ENCODE measurements around the gene HMX3.
"Not testable (repeated sequence)": the region's sequence is repeated elsewhere in the genome, so short reads cannot be mapped to it uniquely, and the experiment has no call there.

HMX3 gene

DNA sequence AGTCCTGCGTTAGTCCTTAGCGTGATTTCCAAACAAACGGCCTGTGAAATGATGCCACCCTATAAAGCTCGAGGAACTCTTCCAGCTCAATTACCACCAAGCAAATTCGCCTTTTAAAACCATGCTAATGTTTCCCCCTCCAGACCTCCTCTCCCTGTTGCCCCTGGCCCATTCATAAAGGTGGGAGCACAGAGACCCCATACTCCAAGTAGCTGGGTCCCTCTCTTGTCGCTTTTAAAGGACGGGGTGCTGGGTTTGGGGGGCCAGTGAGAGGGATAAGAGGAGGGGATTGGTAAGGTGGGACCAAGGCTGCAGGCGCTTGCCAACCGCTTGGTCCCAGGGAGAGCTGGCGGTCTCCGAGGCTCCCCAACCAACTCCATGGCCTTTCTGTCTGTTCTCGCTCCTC is 13.4 kb downstream of the HMX3 start:
- no peak for DNase-seq

DNA sequence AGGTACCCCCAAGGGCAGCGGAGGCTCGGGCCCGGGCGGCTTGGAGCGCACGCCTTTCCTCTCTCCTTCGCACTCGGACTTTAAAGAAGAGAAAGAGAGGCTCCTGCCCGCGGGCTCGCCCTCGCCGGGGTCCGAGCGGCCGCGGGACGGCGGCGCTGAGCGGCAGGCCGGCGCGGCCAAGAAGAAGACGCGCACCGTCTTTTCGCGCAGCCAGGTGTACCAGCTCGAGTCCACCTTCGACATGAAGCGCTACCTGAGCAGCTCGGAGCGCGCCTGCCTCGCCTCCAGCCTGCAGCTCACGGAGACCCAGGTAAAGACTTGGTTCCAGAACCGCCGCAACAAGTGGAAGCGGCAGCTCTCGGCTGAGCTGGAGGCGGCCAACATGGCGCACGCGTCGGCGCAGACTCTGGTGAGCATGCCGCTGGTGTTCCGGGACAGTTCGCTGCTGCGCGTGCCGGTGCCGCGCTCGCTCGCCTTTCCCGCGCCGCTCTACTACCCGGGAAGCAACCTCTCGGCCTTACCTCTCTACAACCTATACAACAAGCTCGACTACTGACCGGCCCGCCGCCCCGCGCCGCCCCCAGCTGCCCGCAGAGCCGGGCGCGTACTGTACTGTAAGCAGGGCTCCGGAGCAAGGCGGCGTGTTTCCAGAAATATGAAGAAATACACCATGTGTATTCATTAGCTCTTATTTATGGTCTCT is 13.9 kb downstream of the HMX3 start:
- DNase-seq = no peak

DNA sequence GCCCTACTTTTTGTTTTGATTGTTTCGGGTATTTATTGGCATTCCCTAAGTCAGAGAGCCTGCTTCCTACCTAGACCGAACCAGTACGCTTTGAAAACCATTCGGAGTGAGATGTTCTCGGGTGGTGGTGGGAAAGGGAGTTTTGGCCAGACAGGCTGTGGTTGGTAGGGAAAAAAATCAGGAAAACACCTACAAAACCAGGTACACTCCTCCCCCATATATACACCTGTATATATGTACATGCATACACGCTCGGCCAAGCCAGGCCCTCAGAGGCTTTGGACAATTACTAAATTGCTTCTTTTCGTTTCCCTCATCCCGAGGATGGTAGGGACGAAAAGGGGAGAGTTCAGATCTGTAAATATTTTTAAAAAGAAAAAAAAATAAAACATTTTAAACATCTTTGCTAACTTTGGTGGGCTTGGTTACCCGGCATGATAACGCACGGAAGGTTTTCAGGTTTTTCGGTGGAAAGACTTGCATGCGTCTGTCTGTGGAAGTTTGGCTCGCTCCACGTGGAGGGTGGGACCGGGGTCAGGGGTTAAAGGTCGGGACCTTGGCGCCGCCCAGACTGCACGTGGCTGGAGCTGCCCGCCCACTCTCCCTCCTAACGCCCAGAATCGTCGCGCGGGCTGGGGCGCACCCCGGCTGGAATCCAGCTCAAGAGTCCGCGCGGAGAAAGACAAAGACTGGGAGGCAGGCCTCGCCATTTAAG is 14.7 kb downstream of the HMX3 start:
- no peak for DNase-seq

DNA sequence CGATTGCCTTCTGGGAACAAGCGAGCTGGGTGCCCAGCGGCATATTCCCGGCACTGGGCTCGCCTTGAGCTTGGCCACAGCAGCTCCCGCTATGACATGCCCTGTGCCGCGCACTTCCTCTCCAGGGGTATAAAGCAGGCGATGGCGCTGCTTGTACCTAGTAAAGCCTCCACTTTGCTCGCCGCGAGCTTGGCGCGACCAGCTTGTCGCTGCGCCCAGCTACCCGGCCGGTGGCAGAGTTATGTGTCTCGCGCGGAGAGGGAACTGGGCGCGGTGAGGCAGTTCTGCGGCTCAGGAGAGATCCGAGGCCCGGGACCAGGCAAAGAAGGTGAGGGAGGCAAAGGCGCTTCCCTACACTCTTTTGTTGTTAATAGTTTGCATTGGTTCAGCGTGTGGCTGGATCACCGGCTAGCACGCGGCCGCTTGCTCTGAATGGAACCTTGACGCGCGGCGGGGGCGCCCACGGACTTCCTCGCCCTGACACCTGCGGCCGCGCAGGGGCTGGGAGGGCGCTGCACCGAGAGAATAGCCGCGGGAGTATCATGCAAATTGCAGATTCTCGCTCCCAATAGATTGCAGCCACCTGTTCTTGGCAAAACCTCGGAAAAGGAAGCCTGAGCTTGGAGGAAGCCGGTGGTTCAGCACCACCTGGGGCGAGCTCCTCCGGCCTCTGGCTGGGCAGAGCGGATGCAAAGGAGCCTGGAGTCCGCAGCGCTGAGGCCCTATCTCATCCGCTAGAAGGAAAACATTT is 15.4 kb downstream of the HMX3 start:
- DNase-seq = no peak

DNA sequence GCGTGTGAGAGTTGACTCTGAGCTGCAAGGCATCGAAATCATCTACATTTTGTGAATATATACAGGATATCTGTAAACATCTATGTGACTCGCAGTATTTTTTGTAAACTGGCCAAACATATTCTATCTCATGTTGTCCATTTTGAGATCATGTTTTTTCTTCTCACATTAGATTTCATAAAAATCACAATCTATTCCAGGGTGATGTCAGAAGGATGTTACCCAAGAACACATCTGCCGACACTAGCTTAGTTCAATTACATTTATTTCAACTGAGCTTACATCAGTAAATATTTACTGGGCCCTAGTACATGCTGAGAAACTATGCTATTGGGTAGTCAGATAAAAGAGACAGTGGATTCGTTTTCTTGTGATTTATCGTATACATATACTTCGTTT is 16.0 kb downstream of the HMX3 start:
- no peak for DNase-seq

DNA sequence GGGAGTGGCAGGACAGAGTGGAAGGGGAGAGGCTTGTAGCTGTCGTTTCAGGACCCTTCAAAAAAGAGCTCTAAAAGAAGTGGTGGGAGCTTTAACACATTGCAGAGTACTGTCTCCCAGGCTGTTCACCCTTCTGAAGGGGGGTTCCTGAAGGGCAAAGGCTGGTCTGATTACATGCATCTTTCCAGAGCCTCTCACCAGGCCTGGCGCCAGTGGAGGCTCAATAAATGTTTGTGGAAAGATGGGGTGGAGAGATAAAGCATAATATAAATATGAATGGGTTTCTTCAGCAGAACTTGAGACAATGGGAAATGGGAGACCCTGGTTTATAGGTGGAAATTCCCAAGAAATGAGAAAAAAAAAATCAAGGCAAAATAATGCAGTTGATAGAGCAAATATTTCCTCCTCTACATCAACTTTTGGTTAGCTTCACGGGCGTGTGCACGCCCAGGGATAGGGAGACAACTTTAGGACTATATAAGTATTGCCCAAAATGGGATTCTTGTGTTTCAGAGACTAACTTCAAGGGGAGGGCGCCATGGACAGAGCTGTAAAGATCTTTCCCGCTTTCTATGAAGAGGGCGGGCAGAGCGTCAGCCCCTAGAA is 17.8 kb downstream of the HMX3 start:
- DNase-seq = no peak

DNA sequence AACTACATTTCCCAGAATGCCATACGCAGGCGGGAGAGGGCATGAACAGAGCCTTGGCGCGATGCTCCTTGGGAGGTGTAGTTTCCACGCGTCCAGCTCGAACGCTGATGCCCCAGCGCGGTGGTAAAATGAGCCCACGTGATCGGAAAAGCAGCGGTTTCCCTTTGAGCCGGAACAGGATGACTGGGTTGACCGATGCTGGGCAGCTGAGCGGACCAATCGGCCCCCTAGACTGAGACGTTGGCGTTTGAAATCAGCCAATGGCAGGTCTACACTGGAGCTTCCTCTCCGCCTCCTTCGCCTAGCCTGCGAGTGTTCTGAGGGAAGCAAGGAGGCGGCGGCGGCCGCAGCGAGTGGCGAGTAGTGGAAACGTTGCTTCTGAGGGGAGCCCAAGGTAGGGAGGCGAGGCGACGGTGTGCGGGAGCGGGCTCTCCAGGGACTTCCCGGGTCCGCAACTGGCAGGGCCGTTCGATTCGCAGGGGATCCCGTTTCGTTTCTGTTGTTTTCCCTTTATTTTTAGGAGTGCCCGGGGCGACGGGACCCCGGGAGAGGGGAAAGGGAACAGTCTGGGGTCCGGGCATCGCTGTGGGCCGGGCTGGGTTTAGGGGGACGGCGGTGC is 18.4 kb downstream of the HMX3 start, which contains the start of gene BUB3:
Gene BUB3, plus strand, starts transcription at position 311 of the 619 bp plus-strand sequence. CDS start 516 bp downstream, outside the sequence.
- peak; percentile 100 for DNase-seq

DNA sequence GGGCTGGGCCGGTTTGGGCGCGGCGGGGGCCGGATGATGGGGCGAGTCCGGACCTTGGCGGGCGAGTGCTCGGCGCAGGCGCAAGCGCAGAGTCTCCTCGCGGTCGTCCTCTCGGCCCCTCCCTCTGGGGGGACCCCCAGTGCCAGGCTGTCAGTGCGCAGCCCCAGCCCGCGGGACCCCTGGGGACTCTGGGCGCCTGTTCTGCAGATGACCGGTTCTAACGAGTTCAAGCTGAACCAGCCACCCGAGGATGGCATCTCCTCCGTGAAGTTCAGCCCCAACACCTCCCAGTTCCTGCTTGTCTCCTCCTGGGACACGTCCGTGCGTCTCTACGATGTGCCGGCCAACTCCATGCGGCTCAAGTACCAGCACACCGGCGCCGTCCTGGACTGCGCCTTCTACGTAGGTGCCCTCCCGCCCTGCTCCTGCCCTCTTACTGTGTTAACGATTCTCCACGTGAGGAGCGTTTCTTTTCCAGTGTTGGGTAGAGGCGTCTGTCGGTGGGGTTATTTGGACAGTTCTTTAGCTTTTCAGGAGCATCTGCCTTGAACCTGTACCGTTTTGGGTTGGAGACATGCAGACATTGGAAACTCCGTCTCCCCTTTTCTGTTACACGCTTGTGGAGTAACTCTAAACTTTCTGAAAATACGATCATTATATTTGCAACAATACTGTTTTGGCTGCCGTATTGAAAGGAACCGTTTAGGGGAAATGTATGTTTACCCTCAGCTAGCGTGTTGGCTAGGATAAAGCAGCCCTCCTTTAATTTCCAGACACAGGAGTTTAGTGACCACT is 19.1 kb downstream of the HMX3 start:
- no peak for DNase-seq

DNA sequence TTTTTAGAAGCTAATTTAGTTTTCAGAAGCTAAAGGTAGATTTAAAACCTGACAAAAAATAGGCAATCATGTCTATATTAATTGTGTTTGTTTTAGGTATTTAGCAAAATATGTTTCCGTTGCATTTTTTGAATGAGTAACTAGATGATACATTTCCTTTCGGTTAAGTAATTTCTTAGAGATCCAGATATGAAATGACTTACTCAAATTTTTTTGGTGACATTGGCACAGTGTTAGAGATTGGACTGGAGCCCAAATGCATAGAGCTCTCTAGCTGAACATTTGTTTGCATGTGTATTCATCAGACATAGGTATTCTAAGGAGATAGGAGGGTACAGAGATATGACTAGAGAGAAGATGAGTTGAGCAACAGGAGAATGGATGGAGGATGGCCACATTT is 20.3 kb downstream of the HMX3 start:
- DNase-seq = no peak

DNA sequence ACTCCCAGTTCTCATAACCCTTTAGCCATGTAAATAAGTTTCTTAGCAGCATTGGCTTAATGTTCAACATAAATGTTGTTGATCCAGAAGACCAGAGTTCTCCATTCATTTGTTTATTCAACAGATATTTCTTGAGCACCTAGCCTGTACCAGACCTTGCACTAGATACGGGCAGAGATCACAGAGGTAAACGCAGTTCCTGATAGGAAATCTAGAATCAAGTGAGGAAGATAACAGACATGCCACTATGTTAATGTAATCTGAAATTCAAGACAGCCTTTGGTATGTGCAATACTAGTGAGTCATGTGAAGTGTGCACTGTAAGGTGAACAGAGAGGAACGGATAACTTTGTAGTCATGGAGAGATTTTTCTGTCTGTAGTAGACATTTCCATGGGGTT is 21.4 kb downstream of the HMX3 start:
- DNase-seq = no peak

DNA sequence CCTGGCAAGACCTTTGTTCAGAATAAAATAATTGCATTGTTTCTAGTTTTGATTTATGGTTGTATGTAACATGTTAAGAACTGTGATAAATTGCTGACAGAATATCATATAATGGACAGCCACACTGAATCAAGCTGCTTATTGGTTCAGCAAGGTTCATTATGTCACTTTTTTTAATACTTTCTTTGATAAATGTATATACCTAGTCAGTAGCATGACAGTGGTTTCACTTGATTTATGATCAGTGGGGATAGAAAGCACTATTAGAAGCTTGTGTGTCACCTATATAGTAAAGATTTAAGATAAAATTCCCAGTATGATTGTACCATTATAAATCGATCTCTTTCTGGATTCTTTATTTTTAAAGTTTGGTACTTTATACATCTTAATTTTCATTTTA is 22.9 kb downstream of the HMX3 start:
- DNase-seq = no peak

DNA sequence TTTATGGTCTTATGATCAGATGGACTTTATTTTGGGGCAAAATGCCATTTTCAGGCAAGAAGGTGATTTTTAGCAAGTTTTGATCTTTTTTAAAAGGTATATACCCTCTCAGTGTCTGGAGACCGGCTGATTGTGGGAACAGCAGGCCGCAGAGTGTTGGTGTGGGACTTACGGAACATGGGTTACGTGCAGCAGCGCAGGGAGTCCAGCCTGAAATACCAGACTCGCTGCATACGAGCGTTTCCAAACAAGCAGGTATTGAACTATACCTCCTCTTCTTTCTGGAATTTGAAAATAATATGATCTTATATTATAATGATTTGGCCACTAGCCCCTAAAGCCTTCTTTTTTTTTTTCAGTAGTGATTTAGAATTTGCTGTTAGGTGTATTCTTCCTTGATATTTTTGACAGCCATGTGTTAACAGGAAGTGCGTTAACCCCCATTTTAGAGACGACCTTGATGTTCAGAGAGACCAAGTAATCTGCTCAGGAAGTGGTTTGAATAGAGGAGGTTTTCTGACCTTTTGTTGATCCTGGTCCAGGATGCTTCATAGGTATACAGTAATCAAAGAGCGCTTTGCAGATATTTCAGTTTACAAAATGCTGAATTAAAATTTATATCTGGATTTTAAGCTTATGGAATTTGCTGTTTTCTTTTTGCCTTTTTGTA is 24.7 kb downstream of the HMX3 start:
- DNase-seq = no peak

DNA sequence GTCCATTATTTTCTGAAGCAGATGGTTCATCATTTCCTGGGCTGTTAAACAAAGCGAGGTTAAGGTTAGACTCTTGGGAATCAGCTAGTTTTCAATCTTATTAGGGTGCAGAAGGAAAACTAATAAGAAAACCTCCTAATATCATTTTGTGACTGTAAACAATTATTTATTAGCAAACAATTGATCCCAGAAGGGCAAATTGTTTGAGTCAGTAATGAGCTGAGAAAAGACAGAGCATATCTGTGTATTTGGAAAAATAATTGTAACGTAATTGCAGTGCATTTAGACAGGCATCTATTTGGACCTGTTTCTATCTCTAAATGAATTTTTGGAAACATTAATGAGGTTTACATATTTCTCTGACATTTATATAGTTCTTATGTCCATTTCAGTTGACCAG is 28.5 kb downstream of the HMX3 start:
- no peak for DNase-seq

DNA sequence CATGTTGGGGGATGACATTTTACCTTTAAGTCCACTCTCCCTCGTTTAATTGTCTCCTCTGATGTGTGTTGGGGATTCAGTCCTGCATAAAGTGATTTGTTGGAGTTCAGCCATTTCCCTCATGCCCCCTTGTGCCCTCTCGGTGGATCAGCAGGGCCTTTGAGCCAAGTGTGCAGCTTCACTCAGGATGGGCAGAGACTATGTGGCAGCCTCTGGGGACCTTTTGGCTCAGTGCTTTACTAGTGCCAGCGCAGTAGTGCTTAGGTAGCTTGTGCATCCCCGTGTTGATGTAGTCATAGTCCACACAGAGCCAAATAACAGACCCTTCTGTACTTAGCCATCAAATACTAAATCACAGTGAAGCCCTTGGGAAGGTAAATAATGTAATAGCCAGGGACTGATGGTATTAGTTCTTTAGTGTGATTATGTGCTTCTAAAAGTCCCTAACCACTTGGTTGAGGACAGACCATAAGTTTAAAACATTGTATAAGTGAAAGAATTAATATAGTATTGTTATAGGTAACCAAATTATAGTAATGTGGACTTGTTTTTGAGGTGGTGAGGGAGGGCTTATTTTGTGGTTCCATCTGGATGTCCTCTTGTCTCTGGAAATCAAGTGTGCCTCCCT is 29.8 kb downstream of the HMX3 start:
- no peak for DNase-seq

DNA sequence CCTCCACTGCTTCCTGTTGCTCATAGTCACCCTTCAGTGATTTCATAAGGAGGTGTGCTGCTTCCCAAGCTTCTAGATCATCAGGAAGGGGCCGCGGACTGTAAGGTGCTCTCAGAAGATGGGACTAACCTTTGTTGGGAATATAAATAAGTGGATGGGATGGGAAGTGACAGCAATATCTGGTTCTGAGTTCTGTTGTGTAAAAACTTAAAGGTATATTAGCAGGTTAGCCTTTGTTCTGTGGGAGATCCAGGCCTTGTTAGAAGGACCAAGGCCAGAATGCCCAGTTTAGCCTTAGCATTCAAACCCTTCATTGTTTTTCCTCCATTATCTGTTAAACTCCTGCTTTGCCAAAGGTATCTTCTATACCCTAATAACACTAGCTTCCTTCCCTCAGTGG is 30.8 kb downstream of the HMX3 start:
- no peak for DNase-seq

DNA sequence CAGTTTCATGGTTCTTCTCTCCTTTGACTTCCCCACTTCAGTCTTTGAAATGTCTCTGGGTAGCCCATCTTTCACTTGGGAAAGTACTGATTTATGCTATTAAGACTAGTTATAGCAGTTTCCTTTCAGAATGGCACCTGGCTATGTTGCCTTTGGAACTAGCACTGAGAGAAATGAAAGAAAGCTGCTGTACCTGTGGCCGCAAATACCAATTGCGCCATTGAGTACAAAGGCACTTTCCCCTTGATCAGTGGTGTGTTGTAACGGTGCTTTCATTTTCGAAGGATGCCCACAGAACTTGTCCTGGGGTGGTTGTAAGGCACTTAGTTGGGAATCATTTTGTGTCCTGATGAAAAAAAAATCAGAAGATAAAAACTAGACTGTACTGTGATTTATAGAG is 35.2 kb downstream of the HMX3 start:
- no peak for DNase-seq

DNA sequence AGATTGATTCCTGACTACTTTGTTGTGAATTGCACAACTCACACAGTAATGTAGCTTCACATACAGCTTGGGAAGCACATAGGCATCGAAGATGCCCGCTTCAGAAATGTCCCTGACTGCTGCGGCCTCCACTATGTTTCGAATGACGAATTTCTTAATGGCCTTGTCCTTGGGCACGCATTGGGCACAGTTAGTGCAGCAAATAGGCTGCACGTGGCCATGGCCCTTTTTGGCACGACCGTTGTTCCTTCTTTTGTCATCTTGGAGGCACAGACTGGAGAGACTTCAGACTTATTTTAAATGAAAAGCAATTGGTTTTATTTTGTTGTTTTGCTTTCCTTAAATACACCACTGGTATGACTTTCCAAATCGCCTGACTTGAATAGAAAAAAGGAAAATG is 35.8 kb downstream of the HMX3 start:
- not testable (repeated sequence) for DNase-seq

DNA sequence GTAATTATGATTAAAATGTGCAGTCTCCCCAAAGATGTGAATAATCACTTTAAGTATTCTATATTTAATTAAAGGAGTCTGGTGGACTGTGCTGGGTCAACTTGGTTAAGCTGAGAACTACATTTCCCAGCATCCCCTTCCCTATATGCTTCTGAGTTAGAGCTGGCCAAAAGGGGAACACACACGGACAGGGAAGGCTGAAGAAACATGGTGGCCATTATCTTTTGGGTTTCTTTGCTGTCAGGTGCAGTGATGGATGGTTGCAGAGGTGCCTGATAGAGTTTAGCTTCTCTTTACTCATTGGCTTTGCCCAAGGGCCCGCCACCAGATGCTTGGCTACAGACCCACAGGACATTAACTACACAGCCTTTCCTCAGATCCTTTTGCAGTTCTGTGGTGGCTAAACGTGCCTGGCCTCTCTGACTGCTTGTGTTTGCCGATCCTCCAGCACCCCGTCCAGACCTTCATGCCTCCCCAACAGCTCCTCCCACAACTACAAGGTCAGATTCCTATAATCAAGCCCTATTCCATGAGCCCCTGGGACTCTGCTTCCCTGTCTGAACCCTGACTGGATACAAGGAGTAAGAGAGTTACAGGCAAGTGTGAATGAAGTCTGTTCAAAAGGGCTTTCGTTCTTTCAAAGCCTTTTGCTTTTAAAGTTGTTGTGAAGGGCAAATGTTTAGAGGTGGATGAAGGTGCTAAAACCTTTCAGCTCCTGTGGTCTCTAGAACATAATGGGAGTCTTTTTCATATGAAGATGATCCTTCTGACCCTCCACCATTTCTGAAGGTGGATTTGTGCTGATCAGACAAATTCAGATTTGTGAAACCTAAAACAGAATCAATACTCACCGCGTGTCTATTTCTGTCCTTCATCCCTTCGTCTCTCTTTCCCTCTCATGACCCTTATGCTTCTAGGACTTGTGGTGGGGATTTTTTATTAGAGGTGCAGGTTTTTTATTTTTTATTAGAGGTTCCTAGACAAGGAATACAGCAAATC is 39.9 kb downstream of the HMX3 start:
- no peak for DNase-seq

DNA sequence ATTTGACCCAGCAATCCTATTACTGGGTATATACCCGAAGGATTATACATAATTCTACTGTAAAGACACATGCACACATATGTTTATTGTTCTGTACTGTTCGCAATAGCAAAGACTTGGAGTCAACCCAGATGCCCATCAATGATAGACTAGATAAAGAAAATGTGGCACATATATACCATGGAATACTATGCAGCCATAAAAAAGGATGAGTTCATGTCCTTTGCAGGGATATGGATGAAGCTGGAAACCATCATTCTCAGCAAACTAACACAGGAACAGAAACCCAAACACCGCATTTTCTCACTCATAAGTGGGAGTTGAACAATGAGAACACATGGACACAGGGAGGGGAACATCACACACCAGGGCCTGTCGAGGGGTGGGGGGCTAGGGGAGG is 42.6 kb downstream of the HMX3 start:
- DNase-seq = not testable (repeated sequence)

Data from amniotic stem cell (primary cell).